SK-N-SH (cell line): ENCODE measurements around the gene EVA1A.

ENCODE experiments used
- FOXJ3 ChIP-seq: sonication (generic); formaldehyde crosslinking; IDR thresholded peaks from 2 replicates; pipeline ENCODE4 v1.5.1; 2020; ENCODE audit warnings: mild to moderate bottlenecking, missing genetic modification reagents
- GABPA ChIP-seq: IDR thresholded peaks from 2 replicates; pipeline ENCODE4 v1.4.0; 2012; ENCODE audit warnings: low read depth, mild to moderate bottlenecking
- JUND ChIP-seq: IDR thresholded peaks from 2 replicates; pipeline ENCODE4 v1.4.0; 2012
- NFIC ChIP-seq: IDR thresholded peaks from 2 replicates; pipeline ENCODE4 v1.4.0; 2012; ENCODE audit warnings: borderline replicate concordance
- RAD21 ChIP-seq: IDR thresholded peaks from 2 replicates; pipeline ENCODE4 v1.6.1; 2012; ENCODE audit warnings: mild to moderate bottlenecking, low read length
- TAF1 ChIP-seq: IDR thresholded peaks from 2 replicates; pipeline ENCODE4 v1.6.1; 2012; ENCODE audit warnings: low read depth, mild to moderate bottlenecking, low read length, moderate library complexity, borderline replicate concordance
- TF ChIP-seq, protein P1 (sequence below): fragments of 200-600 bp; sonication (generic); IDR thresholded peaks from 2 replicates; pipeline ENCODE4 v1.6.1; 2017; ENCODE audit warnings: antibody characterized with exemption, mild to moderate bottlenecking, moderate library complexity
- TF ChIP-seq, protein P2 (sequence below): IDR thresholded peaks from 2 replicates; pipeline ENCODE4 v1.6.1; 2012; ENCODE audit warnings: mild to moderate bottlenecking, low read depth, low read length, moderate library complexity

DNA sequence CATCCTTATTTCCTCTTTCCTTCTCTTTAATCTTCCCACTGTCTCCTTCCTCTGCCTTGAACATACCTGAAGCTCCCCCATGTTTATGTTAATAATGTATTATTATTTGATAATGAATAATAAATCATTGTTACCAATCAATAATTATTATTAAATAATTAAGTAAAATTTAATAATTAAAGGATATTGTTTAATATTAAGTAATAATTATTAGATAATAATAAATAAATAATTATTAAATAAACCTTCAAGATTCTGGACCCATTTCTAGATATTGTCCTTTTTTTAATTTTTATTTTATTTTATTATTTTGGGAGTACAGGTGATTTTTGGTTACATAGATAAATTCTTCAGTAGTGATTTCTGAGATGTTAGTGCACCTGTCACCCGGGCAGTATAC, 7.4 kb upstream of the EVA1A start:
- TF ChIP-seq, protein P1, sequence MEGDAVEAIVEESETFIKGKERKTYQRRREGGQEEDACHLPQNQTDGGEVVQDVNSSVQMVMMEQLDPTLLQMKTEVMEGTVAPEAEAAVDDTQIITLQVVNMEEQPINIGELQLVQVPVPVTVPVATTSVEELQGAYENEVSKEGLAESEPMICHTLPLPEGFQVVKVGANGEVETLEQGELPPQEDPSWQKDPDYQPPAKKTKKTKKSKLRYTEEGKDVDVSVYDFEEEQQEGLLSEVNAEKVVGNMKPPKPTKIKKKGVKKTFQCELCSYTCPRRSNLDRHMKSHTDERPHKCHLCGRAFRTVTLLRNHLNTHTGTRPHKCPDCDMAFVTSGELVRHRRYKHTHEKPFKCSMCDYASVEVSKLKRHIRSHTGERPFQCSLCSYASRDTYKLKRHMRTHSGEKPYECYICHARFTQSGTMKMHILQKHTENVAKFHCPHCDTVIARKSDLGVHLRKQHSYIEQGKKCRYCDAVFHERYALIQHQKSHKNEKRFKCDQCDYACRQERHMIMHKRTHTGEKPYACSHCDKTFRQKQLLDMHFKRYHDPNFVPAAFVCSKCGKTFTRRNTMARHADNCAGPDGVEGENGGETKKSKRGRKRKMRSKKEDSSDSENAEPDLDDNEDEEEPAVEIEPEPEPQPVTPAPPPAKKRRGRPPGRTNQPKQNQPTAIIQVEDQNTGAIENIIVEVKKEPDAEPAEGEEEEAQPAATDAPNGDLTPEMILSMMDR = no peak
- no peak for TF ChIP-seq FOXJ3 (CRISPR knock-in tag)
- no peak for TF ChIP-seq RAD21
- TF ChIP-seq JUND = no peak
- TF ChIP-seq TAF1 = no peak
- TF ChIP-seq GABPA = no peak
- no peak for TF ChIP-seq NFIC
- TF ChIP-seq, protein P2, sequence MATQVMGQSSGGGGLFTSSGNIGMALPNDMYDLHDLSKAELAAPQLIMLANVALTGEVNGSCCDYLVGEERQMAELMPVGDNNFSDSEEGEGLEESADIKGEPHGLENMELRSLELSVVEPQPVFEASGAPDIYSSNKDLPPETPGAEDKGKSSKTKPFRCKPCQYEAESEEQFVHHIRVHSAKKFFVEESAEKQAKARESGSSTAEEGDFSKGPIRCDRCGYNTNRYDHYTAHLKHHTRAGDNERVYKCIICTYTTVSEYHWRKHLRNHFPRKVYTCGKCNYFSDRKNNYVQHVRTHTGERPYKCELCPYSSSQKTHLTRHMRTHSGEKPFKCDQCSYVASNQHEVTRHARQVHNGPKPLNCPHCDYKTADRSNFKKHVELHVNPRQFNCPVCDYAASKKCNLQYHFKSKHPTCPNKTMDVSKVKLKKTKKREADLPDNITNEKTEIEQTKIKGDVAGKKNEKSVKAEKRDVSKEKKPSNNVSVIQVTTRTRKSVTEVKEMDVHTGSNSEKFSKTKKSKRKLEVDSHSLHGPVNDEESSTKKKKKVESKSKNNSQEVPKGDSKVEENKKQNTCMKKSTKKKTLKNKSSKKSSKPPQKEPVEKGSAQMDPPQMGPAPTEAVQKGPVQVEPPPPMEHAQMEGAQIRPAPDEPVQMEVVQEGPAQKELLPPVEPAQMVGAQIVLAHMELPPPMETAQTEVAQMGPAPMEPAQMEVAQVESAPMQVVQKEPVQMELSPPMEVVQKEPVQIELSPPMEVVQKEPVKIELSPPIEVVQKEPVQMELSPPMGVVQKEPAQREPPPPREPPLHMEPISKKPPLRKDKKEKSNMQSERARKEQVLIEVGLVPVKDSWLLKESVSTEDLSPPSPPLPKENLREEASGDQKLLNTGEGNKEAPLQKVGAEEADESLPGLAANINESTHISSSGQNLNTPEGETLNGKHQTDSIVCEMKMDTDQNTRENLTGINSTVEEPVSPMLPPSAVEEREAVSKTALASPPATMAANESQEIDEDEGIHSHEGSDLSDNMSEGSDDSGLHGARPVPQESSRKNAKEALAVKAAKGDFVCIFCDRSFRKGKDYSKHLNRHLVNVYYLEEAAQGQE = no peak
